ENCODE results near the gene BBS12.

DNA sequence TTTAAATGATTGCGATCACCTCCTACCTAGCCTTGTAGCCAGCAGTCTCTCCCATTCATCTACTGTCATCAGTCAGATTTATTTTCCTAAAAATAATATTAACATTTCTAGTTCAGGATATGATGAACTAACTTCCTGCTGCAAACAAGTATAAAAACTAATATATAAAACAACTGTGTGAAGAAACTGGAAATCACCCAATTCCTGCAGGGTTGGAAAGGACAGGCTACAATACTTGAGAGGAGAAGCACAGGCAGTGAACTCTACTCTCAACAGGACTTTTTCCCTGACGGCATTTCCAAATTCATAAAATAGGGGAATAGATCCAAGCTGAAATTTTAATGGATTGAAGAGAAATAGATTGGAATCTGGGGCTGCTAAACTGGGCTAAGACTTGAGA, 14.2 kb upstream of the BBS12 start:
- TF ChIP-seq POLR2A (IDR thresholded peaks at IDR 0.05) (no peak), POLR2AphosphoS5 (IDR thresholded peaks at IDR 0.05; ENCODE audit: insufficient read depth in 1 of 2, low read depth in 1 of 2) (no peak)
- TF ChIP-seq, protein P1, sequence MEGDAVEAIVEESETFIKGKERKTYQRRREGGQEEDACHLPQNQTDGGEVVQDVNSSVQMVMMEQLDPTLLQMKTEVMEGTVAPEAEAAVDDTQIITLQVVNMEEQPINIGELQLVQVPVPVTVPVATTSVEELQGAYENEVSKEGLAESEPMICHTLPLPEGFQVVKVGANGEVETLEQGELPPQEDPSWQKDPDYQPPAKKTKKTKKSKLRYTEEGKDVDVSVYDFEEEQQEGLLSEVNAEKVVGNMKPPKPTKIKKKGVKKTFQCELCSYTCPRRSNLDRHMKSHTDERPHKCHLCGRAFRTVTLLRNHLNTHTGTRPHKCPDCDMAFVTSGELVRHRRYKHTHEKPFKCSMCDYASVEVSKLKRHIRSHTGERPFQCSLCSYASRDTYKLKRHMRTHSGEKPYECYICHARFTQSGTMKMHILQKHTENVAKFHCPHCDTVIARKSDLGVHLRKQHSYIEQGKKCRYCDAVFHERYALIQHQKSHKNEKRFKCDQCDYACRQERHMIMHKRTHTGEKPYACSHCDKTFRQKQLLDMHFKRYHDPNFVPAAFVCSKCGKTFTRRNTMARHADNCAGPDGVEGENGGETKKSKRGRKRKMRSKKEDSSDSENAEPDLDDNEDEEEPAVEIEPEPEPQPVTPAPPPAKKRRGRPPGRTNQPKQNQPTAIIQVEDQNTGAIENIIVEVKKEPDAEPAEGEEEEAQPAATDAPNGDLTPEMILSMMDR (IDR thresholded peaks at IDR 0.05) = no peak

All from vagina (tissue), 2 donors.